Testis (tissue), 3 donors: Measurements from ENCODE around the gene VRK1. TPM values are rescaled to one million over a fixed set of nuclear protein-coding genes. Genes with fewer than 3 reads are reported as not detected.

Experiments used
- DNase-seq: peaks from one replicate; pipeline ENCODE4 v3.0.0-alpha.2; 2019
- H3K27ac ChIP-seq, 2 donors: fragments of 200-600 bp; sonication (generic); one replicate each; pipeline ENCODE4 v1.5.1; 2019
- H3K27me3 ChIP-seq: fragments of 200-600 bp; sonication (generic); one replicate; pipeline ENCODE4 v1.5.1; 2019
- H3K36me3 ChIP-seq: fragments of 200-600 bp; sonication (generic); one replicate; pipeline ENCODE4 v1.5.1; 2017; ENCODE audit warnings: low read depth; ENCODE audit errors: missing control alignments
- H3K4me1 ChIP-seq: fragments of 200-600 bp; sonication (generic); one replicate; pipeline ENCODE4 v1.5.1; 2019
- H3K4me3 ChIP-seq, 2 donors: fragments of 200-600 bp; sonication (generic); one replicate each; pipeline ENCODE4 v1.5.1; 2017 to 2019
- H3K9me3 ChIP-seq: fragments of 200-600 bp; sonication (generic); one replicate; pipeline ENCODE4 v1.5.1; 2017
- CTCF ChIP-seq, 3 experiments: fragments of 450-650 bp in 2 of 3; fragments of 200-600 bp in 1 of 3; sonication (generic) in 1 of 3; IDR thresholded peaks; one replicate each; pipeline ENCODE4 v1.5.1; 2016 to 2019; ENCODE audit warnings: antibody characterized with exemption in 3 of 3, mild to moderate bottlenecking in 2 of 3, moderate library complexity in 1 of 3
- POLR2A ChIP-seq: fragments of 450-650 bp; IDR thresholded peaks from one replicate; pipeline ENCODE4 v1.6.1; 2017; ENCODE audit warnings: antibody characterized with exemption, mild to moderate bottlenecking, moderate library complexity
- whole genome bisulfite sequencing, 2 donors: methylation state at CpG; one replicate each; pipeline ENCODE4 v1.1.5; 2018; 5-methylcytosine and 5-hydroxymethylcytosine counted together
- intact Hi-C: fragments of 100-400 bp; cut with DNase I; formaldehyde crosslinking; loops from one replicate; pipeline ENCODE4 v1.15.1; 2023; ENCODE audit warnings: low total_unique reads
- polyA plus RNA-seq: library from polyadenylated mRNA; stranded (reverse); fragments of 350-450 nt; fragmentation: Illumina TruSeq; extraction: RNeasy Lipid Tissue Mini Kit (QIAGEN cat#74804); gene quantifications from one replicate; pipeline ENCODE4 v1.2.3, GENCODE V29; 2014; ENCODE audit warnings: low read depth, low replicate concordance; ENCODE audit not compliant: insufficient read depth
- total RNA-seq, 2 donors: library from RNA; depleted of rRNA; stranded (reverse); fragments of >200 nt; gene quantifications; one replicate each; pipeline ENCODE4 v1.2.3, GENCODE V29; 2016

Gene VRK1
- total and polyA plus RNA-seq, 3 donors from 2014 or later: 44.7 to 52.0 (median 49.2) TPM

GRCh38 chr14:96911499-96912149, 114.4 kb downstream of the VRK1 start:
- Histone ChIP-seq H3K27me3 (no peaks in the 10 kb centered on the region), H3K36me3 (no peaks in the 10 kb centered on the region), H3K4me3 (no peak overlapping the region), H3K9me3 (no peaks in the 10 kb centered on the region), H3K27ac (no peak overlapping the region), H3K4me1 (no peaks in the 10 kb centered on the region)
- intact Hi-C loops: no loop called here
- DNase-seq: no peak
- WGBS, 2 donors: 35 to 42% methylated on average over 5 to 6 of the region's 6 CpGs
- no peak for TF ChIP-seq CTCF (IDR thresholded peaks at IDR 0.05)
- TF ChIP-seq POLR2A: no peak

- intact Hi-C loops: no loop called here
- H3K36me3 ChIP-seq: no peaks in the 10 kb centered on the region
- H3K4me3 ChIP-seq: no peak overlapping the region
- WGBS, 2 donors: 79 to 80% methylated on average over 5 of the region's 5 CpGs
- TF ChIP-seq POLR2A (no peak), CTCF (IDR thresholded peaks at IDR 0.05) (no peak)
- H3K4me1 ChIP-seq: no peaks in the 10 kb centered on the region
- H3K9me3 ChIP-seq: no peaks in the 10 kb centered on the region
- no peak for DNase-seq
- H3K27ac ChIP-seq: no peak overlapping the region
- H3K27me3 ChIP-seq: no peaks in the 10 kb centered on the region
Observed at GRCh38 chr14:96914571-96915128, 117.5 kb downstream of the VRK1 start.

GRCh38 chr14:96915478-96915877, 118.3 kb downstream of the VRK1 start:
- no peaks in the 10 kb centered on the region for H3K36me3 ChIP-seq
- H3K4me3 ChIP-seq: no peak overlapping the region
- H3K9me3 ChIP-seq: no peaks in the 10 kb centered on the region
- no peak overlapping the region for H3K27ac ChIP-seq
- H3K27me3 ChIP-seq: no peaks in the 10 kb centered on the region
- intact Hi-C loops: no loop called here
- no peaks in the 10 kb centered on the region for H3K4me1 ChIP-seq
- no peak for DNase-seq
- TF ChIP-seq CTCF (IDR thresholded peaks at IDR 0.05): no peak
- no peak for TF ChIP-seq POLR2A
- WGBS, 2 donors: 88 to 97% methylated on average over 4 of the region's 4 CpGs

GRCh38 chr14:96916751-96917150, 119.6 kb downstream of the VRK1 start:
- Histone ChIP-seq H3K4me3 (no peak overlapping the region), H3K36me3 (no peaks in the 10 kb centered on the region), H3K27me3 (no peaks in the 10 kb centered on the region), H3K4me1 (no peaks in the 10 kb centered on the region), H3K27ac (no peak overlapping the region), H3K9me3 (no peaks in the 10 kb centered on the region)
- DNase-seq: no peak
- intact Hi-C loops: no loop called here
- TF ChIP-seq CTCF (IDR thresholded peaks at IDR 0.05) (no peak), POLR2A (no peak)
- WGBS, 2 donors: 94% methylated on average over 1 of the region's 1 CpG

GRCh38 chr14:96917442-96917963, 120.3 kb downstream of the VRK1 start:
- no peaks in the 10 kb centered on the region for H3K36me3 ChIP-seq
- no peaks in the 10 kb centered on the region for H3K9me3 ChIP-seq
- H3K27ac ChIP-seq: no peak overlapping the region
- WGBS, 2 donors: 50 to 53% methylated on average over 6 to 7 of the region's 7 CpGs
- DNase-seq: no peak
- H3K27me3 ChIP-seq: no peaks in the 10 kb centered on the region
- intact Hi-C loops: no loop called here
- TF ChIP-seq POLR2A (no peak), CTCF (IDR thresholded peaks at IDR 0.05) (no peak)
- no peak overlapping the region for H3K4me3 ChIP-seq
- no peaks in the 10 kb centered on the region for H3K4me1 ChIP-seq
